AG09319 (cell line): ENCODE results near the gene HOXB13.

Experiments
- DNase-seq: peaks from one replicate; pipeline ENCODE4 v3.0.0-alpha.2; 2010; ENCODE audit warnings: low read depth; ENCODE audit errors: extremely low read depth
- CTCF ChIP-seq: IDR thresholded peaks from 2 replicates; pipeline ENCODE4 v1.5.1; 2011; ENCODE audit warnings: low read depth, mild to moderate bottlenecking, inconsistent platforms, low read length, moderate library complexity

HOXB13 gene

GRCh38 chr17:48728232-48729231, at the start of gene HOXB13:
HOXB13 (minus strand) TSS chr17:48728750; CDS start chr17:48728593, 157 bp downstream.
- no peak for DNase-seq
- TF ChIP-seq CTCF, result no peak

GRCh38 chr17:48776602-48777001, 48.1 kb upstream of the HOXB13 start:
- DNase-seq, result no peak
- no peak for TF ChIP-seq CTCF

- no peak for DNase-seq
- no peak for TF ChIP-seq CTCF
These were observed 44.7 kb upstream of the HOXB13 start for GRCh38 chr17:48773245-48773644.

GRCh38 chr17:48770954-48771353, 42.4 kb upstream of the HOXB13 start:
- no peak for DNase-seq
- TF ChIP-seq CTCF, result no peak

- no peak for TF ChIP-seq CTCF
- DNase-seq, result no peak
These were observed 40.6 kb upstream of the HOXB13 start for GRCh38 chr17:48769009-48769675.

GRCh38 chr17:48767263-48767774, 38.8 kb upstream of the HOXB13 start:
- no peak for DNase-seq
- TF ChIP-seq CTCF, result no peak

- no peak for TF ChIP-seq CTCF
- DNase-seq, result no peak
These were observed 32.6 kb upstream of the HOXB13 start for GRCh38 chr17:48761114-48761513.
